ENCODE data around the gene LLCFC1.

GRCh38 chr7:142904128-142904527, 35.2 kb upstream of the LLCFC1 start:
- TF ChIP-seq POLR2A (IDR thresholded peaks at IDR 0.05; ENCODE audit: low read depth, low read length) (no peak), POLR2AphosphoS5 (IDR thresholded peaks at IDR 0.05; ENCODE audit: low read depth, low read length) (no peak), SPI1 (IDR thresholded peaks at IDR 0.05; ENCODE audit: low read depth, low read length) (no peak), POU2F2 (IDR thresholded peaks at IDR 0.05; ENCODE audit: low read depth, low read length) (no peak)
